ENCODE results near the gene NXF1. TPM values are rescaled to one million over a fixed set of nuclear protein-coding genes. Genes with fewer than 3 reads are reported as not detected.

Gene NXF1
- total RNA-seq, 4 donors from 2014 or later: 45.2 to 120 (median 102) TPM

GRCh38 chr11:62823677-62824076 lies 18.4 kb upstream of the NXF1 start:
- Histone ChIP-seq H3K36me3 (peaks cover 0 to 95% (median 3%) of the 10 kb centered on the region in 3 donors), H3K4me3 (no peak overlapping the region), H3K27me3 (no peaks in the 10 kb centered on the region), H3K27ac (no peak overlapping the region), H3K9me3 (no peaks in the 10 kb centered on the region), H3K4me1 (peaks cover 0 to 3% (median 0%) of the 10 kb centered on the region in 4 donors)
- DNase-seq: no peak
- TF ChIP-seq CTCF (IDR thresholded peaks at IDR 0.05) (no peak), POLR2A (IDR thresholded peaks at IDR 0.05) (no peak)

- H3K4me3 ChIP-seq: no peak overlapping the region
- TF ChIP-seq CTCF (IDR thresholded peaks at IDR 0.05) (no peak), POLR2A (IDR thresholded peaks at IDR 0.05) (no peak)
- H3K4me1 ChIP-seq: no peaks in the 10 kb centered on the region
- H3K27ac ChIP-seq: no peak overlapping the region
- no peaks in the 10 kb centered on the region for H3K9me3 ChIP-seq
- no peaks in the 10 kb centered on the region for H3K27me3 ChIP-seq
- DNase-seq: no peak
- H3K36me3 ChIP-seq: peaks cover 0 to 61% (median 0%) of the 10 kb centered on the region in 3 donors
Observed at GRCh38 chr11:62817129-62817528, 11.9 kb upstream of the NXF1 start.

- no peaks in the 10 kb centered on the region for H3K4me1 ChIP-seq
- no peak for DNase-seq
- no peaks in the 10 kb centered on the region for H3K9me3 ChIP-seq
- H3K27ac ChIP-seq: no peak overlapping the region
- peaks cover 0 to 55% (median 0%) of the 10 kb centered on the region in 3 donors for H3K36me3 ChIP-seq
- no peak overlapping the region for H3K4me3 ChIP-seq
- H3K27me3 ChIP-seq: no peaks in the 10 kb centered on the region
- no peak for TF ChIP-seq CTCF (IDR thresholded peaks at IDR 0.05)
- TF ChIP-seq POLR2A (IDR thresholded peaks at IDR 0.05): no peak
Observed at GRCh38 chr11:62816557-62816956, 11.3 kb upstream of the NXF1 start.

- TF ChIP-seq CTCF (IDR thresholded peaks at IDR 0.05): no peak
- TF ChIP-seq POLR2A (IDR thresholded peaks at IDR 0.05): no peak
- no peak for DNase-seq
Observed at GRCh38 chr11:62811659-62812058, 6.4 kb upstream of the NXF1 start.

GRCh38 chr11:62810748-62811147 lies 5.5 kb upstream of the NXF1 start:
- H3K4me1 ChIP-seq: no peaks in the 10 kb centered on the region
- no peak overlapping the region for H3K4me3 ChIP-seq
- peaks cover 0 to 8% (median 0%) of the 10 kb centered on the region in 3 donors for H3K36me3 ChIP-seq
- H3K9me3 ChIP-seq: no peaks in the 10 kb centered on the region
- TF ChIP-seq POLR2A (IDR thresholded peaks at IDR 0.05) (no peak), CTCF (IDR thresholded peaks at IDR 0.05) (no peak)
- no peaks in the 10 kb centered on the region for H3K27me3 ChIP-seq
- H3K27ac ChIP-seq: no peak overlapping the region
- no peak for DNase-seq

More at GRCh38 chr11:62811659-62812058, 6.4 kb upstream of the NXF1 start:
- Histone ChIP-seq H3K27me3 (no peaks in the 10 kb centered on the region), H3K9me3 (no peaks in the 10 kb centered on the region), H3K36me3 (peaks cover 0 to 17% (median 0%) of the 10 kb centered on the region in 3 donors), H3K4me3 (no peak overlapping the region), H3K4me1 (no peaks in the 10 kb centered on the region), H3K27ac (no peak overlapping the region)
